ENCODE data around the gene LRRTM2. TPM values are rescaled to one million over a fixed set of nuclear protein-coding genes. Genes with fewer than 3 reads are reported as not detected.
"Not testable (repeated sequence)": the region's sequence is repeated elsewhere in the genome, so short reads cannot be mapped to it uniquely, and the experiment has no call there.

The LRRTM2 gene
- total and polyA plus RNA-seq, 9 donors: 0.07 to 0.92 (median 0.23) TPM

GRCh38 chr5:138840103-138840502, 35.0 kb downstream of the LRRTM2 start:
- Histone ChIP-seq H3K4me3 (no peak overlapping the region), H3K27me3 (no peaks in the 10 kb centered on the region), H3K27ac (no peak overlapping the region), H3K36me3 (no peaks in the 10 kb centered on the region), H3K9me3 (no peaks in the 10 kb centered on the region), H3K4me1 (ENCODE audit: insufficient read depth) (peaks cover 8% of the 10 kb centered on the region)
- DNase-seq: no peak
- intact Hi-C loops (cut with DNase I): no loop called here
- WGBS, 3 donors: 84% methylated on average over 3 of the region's 3 CpGs
- no peak for TF ChIP-seq EP300 (IDR thresholded peaks at IDR 0.05)
- no peak for TF ChIP-seq CTCF (IDR thresholded peaks at IDR 0.05)
- no peak for TF ChIP-seq POLR2A (IDR thresholded peaks at IDR 0.05)

GRCh38 chr5:138837160-138837559, 38.0 kb downstream of the LRRTM2 start:
- H3K4me3 ChIP-seq: no peak overlapping the region
- no peaks in the 10 kb centered on the region for H3K36me3 ChIP-seq
- no peaks in the 10 kb centered on the region for H3K27me3 ChIP-seq
- DNase-seq: no peak
- intact Hi-C loops (cut with DNase I): no loop called here
- no peaks in the 10 kb centered on the region for H3K9me3 ChIP-seq
- 85 to 94% (median 93%) methylated on average over 4 of the region's 4 CpGs for WGBS, 3 donors
- H3K27ac ChIP-seq: no peak overlapping the region
- H3K4me1 ChIP-seq (ENCODE audit: insufficient read depth): peaks cover 2% of the 10 kb centered on the region
- no peak for TF ChIP-seq EP300 (IDR thresholded peaks at IDR 0.05)
- no peak for TF ChIP-seq POLR2A (IDR thresholded peaks at IDR 0.05)
- no peak for TF ChIP-seq CTCF (IDR thresholded peaks at IDR 0.05)

- H3K4me3 ChIP-seq; H3K4me1 ChIP-seq (ENCODE audit: insufficient read depth); H3K36me3 ChIP-seq; intact Hi-C loops (cut with DNase I); DNase-seq; H3K27me3 ChIP-seq; H3K27ac ChIP-seq; H3K9me3 ChIP-seq: not testable (repeated sequence)
- WGBS, 3 donors: 95 to 97% (median 96%) methylated on average over 6 of the region's 6 CpGs
Observed at GRCh38 chr5:138834853-138835252, 40.3 kb downstream of the LRRTM2 start.

GRCh38 chr5:138833726-138834480, 41.2 kb downstream of the LRRTM2 start:
- H3K4me3 ChIP-seq: no peak overlapping the region
- WGBS, 3 donors: 34 to 42% (median 36%) methylated on average over 3 of the region's 3 CpGs
- H3K4me1 ChIP-seq (ENCODE audit: insufficient read depth): no peaks in the 10 kb centered on the region
- no peak for DNase-seq
- no peak overlapping the region for H3K27ac ChIP-seq
- no peak for TF ChIP-seq EP300 (IDR thresholded peaks at IDR 0.05)
- no peak for TF ChIP-seq CTCF (IDR thresholded peaks at IDR 0.05)
- TF ChIP-seq POLR2A (IDR thresholded peaks at IDR 0.05): no peak
- H3K36me3 ChIP-seq: no peaks in the 10 kb centered on the region
- no peaks in the 10 kb centered on the region for H3K9me3 ChIP-seq
- H3K27me3 ChIP-seq: no peaks in the 10 kb centered on the region
- intact Hi-C loops (cut with DNase I): no loop called here

- Histone ChIP-seq H3K36me3 (no peaks in the 10 kb centered on the region), H3K4me1 (ENCODE audit: insufficient read depth) (no peaks in the 10 kb centered on the region), H3K27me3 (no peaks in the 10 kb centered on the region), H3K27ac (no peak overlapping the region), H3K9me3 (no peaks in the 10 kb centered on the region), H3K4me3 (no peak overlapping the region)
- WGBS, 3 donors: 91 to 92% (median 91%) methylated on average over 2 of the region's 2 CpGs
- intact Hi-C loops (cut with DNase I): no loop called here
- TF ChIP-seq CTCF (IDR thresholded peaks at IDR 0.05) (no peak), POLR2A (IDR thresholded peaks at IDR 0.05) (no peak), EP300 (IDR thresholded peaks at IDR 0.05) (no peak)
- no peak for DNase-seq
Observed at GRCh38 chr5:138833080-138833479, 42.1 kb downstream of the LRRTM2 start.
